Measurements from ENCODE around the gene SBK3. TPM values are rescaled to one million over a fixed set of nuclear protein-coding genes. Genes with fewer than 3 reads are reported as not detected.
"Not testable (repeated sequence)": the region's sequence is repeated elsewhere in the genome, so short reads cannot be mapped to it uniquely, and the experiment has no call there.

Gene SBK3
- total RNA-seq, 1 donor from 2014 or later: 3.3 TPM

DNA sequence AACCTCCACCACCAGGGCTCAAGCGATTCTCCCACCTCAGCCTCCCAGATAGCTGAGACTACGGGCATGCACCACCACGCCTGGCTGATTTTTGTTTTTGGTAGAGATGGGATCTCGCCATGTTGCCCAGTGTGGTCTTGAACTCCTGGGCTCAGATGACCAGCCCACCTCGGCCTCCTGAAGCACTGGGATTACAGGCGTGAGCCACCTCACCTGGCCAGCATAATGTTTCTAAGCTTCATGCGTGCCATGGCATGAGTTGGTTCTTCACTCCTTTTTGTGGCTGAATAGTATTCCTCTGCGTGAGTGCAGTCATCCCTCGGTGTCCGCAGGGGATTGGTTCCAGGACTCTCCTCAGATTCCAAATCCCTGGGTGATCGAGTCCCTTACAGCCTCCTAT lies 39.5 kb upstream of the SBK3 start:
- Mint-ChIP-seq H3K4me3 (peak overlapping the region; percentile 73), H3K27me3 (ENCODE audit: insufficient read depth, low read depth) (peaks cover 8% of the 10 kb centered on the region), H3K9me3 (no peaks in the 10 kb centered on the region), H3K36me3 (no peaks in the 10 kb centered on the region), H3K27ac (peak overlapping the region; percentile 95), H3K4me1 (peaks cover 45% of the 10 kb centered on the region)
- TF ChIP-seq EZH2 (IDR thresholded peaks at IDR 0.05): no peak
- TF ChIP-seq, protein P1, sequence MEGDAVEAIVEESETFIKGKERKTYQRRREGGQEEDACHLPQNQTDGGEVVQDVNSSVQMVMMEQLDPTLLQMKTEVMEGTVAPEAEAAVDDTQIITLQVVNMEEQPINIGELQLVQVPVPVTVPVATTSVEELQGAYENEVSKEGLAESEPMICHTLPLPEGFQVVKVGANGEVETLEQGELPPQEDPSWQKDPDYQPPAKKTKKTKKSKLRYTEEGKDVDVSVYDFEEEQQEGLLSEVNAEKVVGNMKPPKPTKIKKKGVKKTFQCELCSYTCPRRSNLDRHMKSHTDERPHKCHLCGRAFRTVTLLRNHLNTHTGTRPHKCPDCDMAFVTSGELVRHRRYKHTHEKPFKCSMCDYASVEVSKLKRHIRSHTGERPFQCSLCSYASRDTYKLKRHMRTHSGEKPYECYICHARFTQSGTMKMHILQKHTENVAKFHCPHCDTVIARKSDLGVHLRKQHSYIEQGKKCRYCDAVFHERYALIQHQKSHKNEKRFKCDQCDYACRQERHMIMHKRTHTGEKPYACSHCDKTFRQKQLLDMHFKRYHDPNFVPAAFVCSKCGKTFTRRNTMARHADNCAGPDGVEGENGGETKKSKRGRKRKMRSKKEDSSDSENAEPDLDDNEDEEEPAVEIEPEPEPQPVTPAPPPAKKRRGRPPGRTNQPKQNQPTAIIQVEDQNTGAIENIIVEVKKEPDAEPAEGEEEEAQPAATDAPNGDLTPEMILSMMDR (IDR thresholded peaks at IDR 0.05): no peak
- TF ChIP-seq EZH2phosphoT487 (IDR thresholded peaks at IDR 0.05): no peak
- Histone ChIP-seq H3K4me1 (peaks cover 9% of the 10 kb centered on the region), H3K27ac (no peak overlapping the region), H3K4me3 (no peak overlapping the region), H3K36me3 (no peaks in the 10 kb centered on the region), H4K20me1 (ENCODE audit: low read depth) (peaks cover 1% of the 10 kb centered on the region), H2AFZ (replicated peaks) (no peak overlapping the region), H3K9me3 (ENCODE audit: low read depth) (no peaks in the 10 kb centered on the region), H3K9ac (no peak overlapping the region), H3K79me2 (ENCODE audit: low read depth) (peaks cover 8% of the 10 kb centered on the region), H3K4me2 (peak overlapping the region; percentile 73), H3K27me3 (no peaks in the 10 kb centered on the region), H3F3A (ENCODE audit: low read depth) (peaks cover 60% of the 10 kb centered on the region)
- no peak for DNase-seq (ENCODE audit: low spot score)

DNA sequence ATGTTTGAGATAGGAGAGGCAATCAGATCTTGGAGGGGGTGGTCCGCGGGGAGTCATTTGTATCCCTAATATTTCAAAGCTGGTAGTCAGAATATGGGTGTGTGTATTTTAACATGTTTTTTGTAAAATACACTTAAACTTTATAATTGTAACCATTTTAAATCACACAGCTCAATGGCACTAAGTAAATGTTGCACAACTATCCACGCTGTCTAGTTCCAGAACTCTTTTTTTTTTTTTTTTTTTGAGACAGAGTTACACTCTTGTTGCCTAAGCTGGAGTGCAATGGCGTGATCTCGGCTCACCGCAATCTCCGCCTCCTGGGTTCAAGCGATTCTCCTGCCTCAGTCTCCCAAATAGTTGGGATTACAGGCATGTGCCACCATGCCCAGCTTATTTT lies 38.6 kb upstream of the SBK3 start:
- not testable (repeated sequence) for H3K4me3 Mint-ChIP-seq; H3K9ac ChIP-seq; H3K36me3 ChIP-seq; H3K9me3 ChIP-seq (ENCODE audit: low read depth); H3K27ac Mint-ChIP-seq; H4K20me1 ChIP-seq (ENCODE audit: low read depth); H3K9me3 Mint-ChIP-seq; H3K27me3 Mint-ChIP-seq (ENCODE audit: insufficient read depth, low read depth); H3K36me3 Mint-ChIP-seq; H3K27me3 ChIP-seq; H3K4me2 ChIP-seq; H3K27ac ChIP-seq; H2AFZ ChIP-seq (replicated peaks); H3K4me3 ChIP-seq; H3K4me1 ChIP-seq; DNase-seq (ENCODE audit: low spot score)
- peaks cover 51% of the 10 kb centered on the region for H3F3A ChIP-seq (ENCODE audit: low read depth)
- peaks cover 40% of the 10 kb centered on the region for H3K4me1 Mint-ChIP-seq
- peaks cover 18% of the 10 kb centered on the region for H3K79me2 ChIP-seq (ENCODE audit: low read depth)

DNA sequence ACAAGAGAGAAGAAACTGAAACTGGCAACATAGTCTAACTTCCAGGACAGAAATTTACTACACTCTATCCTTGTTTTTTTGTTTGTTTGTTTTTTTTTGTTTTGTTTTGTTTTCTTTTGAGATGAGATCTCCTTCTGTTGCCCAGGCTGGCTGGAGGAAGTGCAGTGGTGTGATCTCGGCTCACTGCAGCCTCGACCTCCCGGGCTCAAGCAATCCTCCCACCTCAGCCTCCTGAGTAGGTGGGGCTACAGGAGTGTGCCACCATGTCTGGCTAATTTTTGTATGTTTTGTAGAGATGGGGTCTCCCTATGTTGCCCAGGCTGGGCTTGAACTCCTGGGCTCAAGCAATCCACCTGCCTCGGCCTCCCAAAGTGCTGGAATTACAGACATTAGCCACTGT lies 36.9 kb upstream of the SBK3 start:
- H3K4me1 ChIP-seq; DNase-seq (ENCODE audit: low spot score); H2AFZ ChIP-seq (replicated peaks); H3K36me3 ChIP-seq; H4K20me1 ChIP-seq (ENCODE audit: low read depth); H3K9me3 ChIP-seq (ENCODE audit: low read depth); H3K27me3 ChIP-seq; H3K36me3 Mint-ChIP-seq; H3K4me2 ChIP-seq; H3K27ac ChIP-seq; H3K4me3 ChIP-seq; H3K9ac ChIP-seq; H3K9me3 Mint-ChIP-seq; H3K27me3 Mint-ChIP-seq (ENCODE audit: insufficient read depth, low read depth): not testable (repeated sequence)
- Histone ChIP-seq H3K79me2 (ENCODE audit: low read depth) (peaks cover 22% of the 10 kb centered on the region), H3F3A (ENCODE audit: low read depth) (peaks cover 45% of the 10 kb centered on the region)
- peak overlapping the region; percentile 66 for H3K27ac Mint-ChIP-seq
- H3K4me1 Mint-ChIP-seq: peaks cover 37% of the 10 kb centered on the region
- H3K4me3 Mint-ChIP-seq: peak overlapping the region; percentile 62

DNA sequence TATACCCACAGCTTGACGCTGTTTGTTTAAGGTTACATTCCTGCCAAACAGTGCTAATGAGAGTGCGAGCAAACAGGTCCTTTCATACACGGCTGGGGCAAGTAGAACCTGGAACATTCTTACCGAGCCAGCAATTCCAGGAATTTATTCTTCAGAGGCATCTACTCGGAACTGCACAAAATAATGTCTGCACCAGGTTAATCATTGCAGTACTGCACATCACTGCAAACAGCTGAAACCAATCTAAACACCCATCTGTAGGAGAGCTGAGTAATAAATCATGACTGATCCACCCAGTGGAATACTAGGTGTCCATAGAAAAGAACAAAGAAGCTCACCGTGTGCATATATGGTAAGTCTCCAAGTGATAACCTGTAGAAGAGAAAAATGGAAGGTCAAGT lies 36.5 kb upstream of the SBK3 start:
- no peaks in the 10 kb centered on the region for H3K4me1 ChIP-seq
- H3K27ac Mint-ChIP-seq: peak overlapping the region; percentile 66
- H3K27me3 ChIP-seq: no peaks in the 10 kb centered on the region
- peaks cover 5% of the 10 kb centered on the region for H3K36me3 Mint-ChIP-seq
- H4K20me1 ChIP-seq (ENCODE audit: low read depth): peaks cover 9% of the 10 kb centered on the region
- no peaks in the 10 kb centered on the region for H3K9me3 ChIP-seq (ENCODE audit: low read depth)
- no peak overlapping the region for H3K4me3 ChIP-seq
- H3K79me2 ChIP-seq (ENCODE audit: low read depth): peaks cover 22% of the 10 kb centered on the region
- H3K4me1 Mint-ChIP-seq: peaks cover 34% of the 10 kb centered on the region
- H3K27ac ChIP-seq: no peak overlapping the region
- H3K36me3 ChIP-seq: no peaks in the 10 kb centered on the region
- no peak for TF ChIP-seq EZH2phosphoT487 (IDR thresholded peaks at IDR 0.05)
- no peak for TF ChIP-seq EZH2 (IDR thresholded peaks at IDR 0.05)
- TF ChIP-seq, protein P1 (IDR thresholded peaks at IDR 0.05): no peak
- no peak overlapping the region for H3K9ac ChIP-seq
- peak overlapping the region; percentile 90 for H3K4me3 Mint-ChIP-seq
- H3K9me3 Mint-ChIP-seq: no peaks in the 10 kb centered on the region
- H3K27me3 Mint-ChIP-seq (ENCODE audit: insufficient read depth, low read depth): peaks cover 2% of the 10 kb centered on the region
- DNase-seq (ENCODE audit: low spot score): no peak
- H3F3A ChIP-seq (ENCODE audit: low read depth): peaks cover 40% of the 10 kb centered on the region
- no peak overlapping the region for H2AFZ ChIP-seq (replicated peaks)
- H3K4me2 ChIP-seq: no peak overlapping the region

All from neural progenitor cell (in vitro differentiated cells).